Fibroblast of lung (primary cell): ENCODE data around the gene EPS8. TPM values are rescaled to one million over a fixed set of nuclear protein-coding genes. Genes with fewer than 3 reads are reported as not detected.

ENCODE experiments used
- DNase-seq, 2 donors: peaks; one replicate each; pipeline versions ENCODE4 v3.0.0 to v3.0.0-alpha.2; 2010; ENCODE audit warnings: low read depth in 2 of 2
- H2AFZ ChIP-seq: 2 replicates; pipeline ENCODE4 v1.5.1; 2012; ENCODE audit warnings: low read length, control low read depth, inconsistent platforms
- H3K27ac ChIP-seq: 2 replicates; pipeline ENCODE4 v1.5.1; 2011; ENCODE audit warnings: low read length, control low read depth; ENCODE audit not compliant: insufficient read depth
- H3K27me3 ChIP-seq: 2 replicates; pipeline ENCODE4 v1.5.1; 2011; ENCODE audit warnings: mild to moderate bottlenecking, low read length; ENCODE audit not compliant: control insufficient read depth, insufficient read depth
- H3K36me3 ChIP-seq: 2 replicates; pipeline ENCODE4 v1.5.1; 2011; ENCODE audit warnings: low read length; ENCODE audit not compliant: control insufficient read depth, insufficient read depth
- H3K4me1 ChIP-seq: 2 replicates; pipeline ENCODE4 v1.5.1; 2011; ENCODE audit warnings: low read length; ENCODE audit not compliant: control insufficient read depth, insufficient read depth; ENCODE audit errors: extremely low read depth
- H3K4me2 ChIP-seq: 2 replicates; pipeline ENCODE4 v1.5.1; 2011; ENCODE audit warnings: low read length, control low read depth; ENCODE audit not compliant: insufficient read depth; ENCODE audit errors: extremely low read depth
- H3K4me3 ChIP-seq, 4 experiments: fragments of 200-600 bp in 1 of 4; sonication (generic) in 1 of 4; replicated peaks in 1 of 4; 2 replicates each; pipeline ENCODE4 v1.5.1; 2011 to 2016; ENCODE audit warnings: low read length in 4 of 4, low read depth in 3 of 4, mild to moderate bottlenecking in 3 of 4, control low read depth in 2 of 4, inconsistent platforms in 1 of 4, mixed read lengths in 1 of 4; ENCODE audit not compliant: insufficient read depth in 1 of 4; ENCODE audit errors: control extremely low read depth in 1 of 4
- H3K79me2 ChIP-seq: 2 replicates; pipeline ENCODE4 v1.5.1; 2012; ENCODE audit warnings: mild to moderate bottlenecking, low read length, inconsistent platforms; ENCODE audit not compliant: control insufficient read depth, insufficient read depth
- H3K9ac ChIP-seq: 2 replicates; pipeline ENCODE4 v1.5.1; 2011; ENCODE audit warnings: mild to moderate bottlenecking, low read length, control low read depth; ENCODE audit not compliant: insufficient read depth
- H3K9me3 ChIP-seq: 2 replicates; pipeline ENCODE4 v1.5.1; 2012; ENCODE audit warnings: low read depth, low read length; ENCODE audit not compliant: control insufficient read depth, insufficient read depth
- H4K20me1 ChIP-seq: 2 replicates; pipeline ENCODE4 v1.5.1; 2011; ENCODE audit warnings: low read length; ENCODE audit not compliant: control insufficient read depth, insufficient read depth; ENCODE audit errors: extremely low read depth
- CTCF ChIP-seq, 2 donors: IDR thresholded peaks in 1 of 2; conservative IDR thresholded peaks in 1 of 2; 1 replicate in 1 of 2; 2 replicates in 1 of 2; pipeline ENCODE4 v1.5.1; 2011 to 2012; ENCODE audit warnings: low read length in 2 of 2, control low read depth in 1 of 2, inconsistent platforms in 1 of 2, low read depth in 1 of 2, mild to moderate bottlenecking in 1 of 2
- EZH2 ChIP-seq: IDR thresholded peaks from 2 replicates; pipeline ENCODE4 v1.5.1; 2012; ENCODE audit warnings: low read length, control low read depth, mild to moderate bottlenecking; ENCODE audit errors: missing control alignments
- polyA plus RNA-seq, 2 donors: library from polyadenylated mRNA; depleted of rRNA in 1 of 2; stranded (reverse) in 1 of 2; unstranded in 1 of 2; fragments of >200 nt; gene quantifications; 2 replicates each; pipeline ENCODE4 v1.2.1, GENCODE V29; 2011 to 2012; ENCODE audit warnings: missing spikeins in 1 of 2
- total RNA-seq: library from RNA; depleted of rRNA; stranded (reverse); fragments of >200 nt; gene quantifications from 2 replicates; pipeline ENCODE4 v1.2.1, GENCODE V29; 2014

Gene EPS8
- total and polyA plus RNA-seq, 2 donors (not counting 1 experiment from before 2014, with no cell fraction given): 96.3 to 108 TPM

GRCh38 chr12:15638231-15638630 is 151.0 kb downstream of the EPS8 start:
- Histone ChIP-seq H4K20me1 (no peaks in the 10 kb centered on the region), H3K27ac (no peak overlapping the region), H3K79me2 (no peaks in the 10 kb centered on the region), H3K27me3 (no peaks in the 10 kb centered on the region), H2AFZ (no peak overlapping the region), H3K36me3 (peaks cover 2% of the 10 kb centered on the region), H3K4me2 (no peak overlapping the region), H3K4me1 (peaks cover 9% of the 10 kb centered on the region), H3K9me3 (no peaks in the 10 kb centered on the region), H3K9ac (no peak overlapping the region), H3K4me3 (no peak overlapping the region)
- no peak for TF ChIP-seq CTCF (conservative IDR thresholded peaks at IDR 0.05 in 1 of 2, IDR thresholded peaks at IDR 0.05 in 1 of 2; ENCODE audit: low read depth in 1 of 2, low read length in 2 of 2)
- no peak for TF ChIP-seq EZH2
- DNase-seq: no peak

- no peak for DNase-seq
- no peak overlapping the region for H3K9ac ChIP-seq
- TF ChIP-seq EZH2: no peak
- TF ChIP-seq CTCF (conservative IDR thresholded peaks at IDR 0.05 in 1 of 2, IDR thresholded peaks at IDR 0.05 in 1 of 2; ENCODE audit: low read depth in 1 of 2, low read length in 2 of 2): no peak
These were observed 152.9 kb downstream of the EPS8 start for GRCh38 chr12:15636060-15636890.

GRCh38 chr12:15634010-15634683 is 155.0 kb downstream of the EPS8 start:
- H4K20me1 ChIP-seq: no peaks in the 10 kb centered on the region
- H3K9ac ChIP-seq: no peak overlapping the region
- H3K4me3 ChIP-seq: no peak overlapping the region
- peak; percentile 76 to 79 for DNase-seq
- H2AFZ ChIP-seq: no peak overlapping the region
- peak overlapping the region; percentile 30 for H3K4me2 ChIP-seq
- no peaks in the 10 kb centered on the region for H3K79me2 ChIP-seq
- H3K36me3 ChIP-seq: no peaks in the 10 kb centered on the region
- H3K27me3 ChIP-seq: no peaks in the 10 kb centered on the region
- H3K9me3 ChIP-seq: no peaks in the 10 kb centered on the region
- H3K4me1 ChIP-seq: peaks cover 19% of the 10 kb centered on the region
- TF ChIP-seq EZH2: no peak
- H3K27ac ChIP-seq: peak overlapping the region; percentile 23

More at GRCh38 chr12:15636060-15636890, 152.9 kb downstream of the EPS8 start:
- no peak overlapping the region for H3K4me2 ChIP-seq
- H3K9me3 ChIP-seq: no peaks in the 10 kb centered on the region
- peaks cover 11% of the 10 kb centered on the region for H3K4me1 ChIP-seq
- no peaks in the 10 kb centered on the region for H4K20me1 ChIP-seq
- H3K4me3 ChIP-seq: no peak overlapping the region
- no peaks in the 10 kb centered on the region for H3K27me3 ChIP-seq
- H2AFZ ChIP-seq: no peak overlapping the region
- no peak overlapping the region for H3K27ac ChIP-seq
- peaks cover 2% of the 10 kb centered on the region for H3K36me3 ChIP-seq
- H3K79me2 ChIP-seq: no peaks in the 10 kb centered on the region
